LoVo (cell line): ENCODE measurements around the gene KRTAP5-3.

Experiments used
- DNase-seq: peaks from one replicate; pipeline ENCODE4 v3.0.0-alpha.2; 2016; ENCODE audit warnings: low spot score

The KRTAP5-3 gene

GRCh38 chr11:1564535-1565172 lies 43.6 kb downstream of the KRTAP5-3 start:
- no peak for DNase-seq

- DNase-seq = no peak
Measured at GRCh38 chr11:1563697-1564534, 44.3 kb downstream of the KRTAP5-3 start.

- no peak for DNase-seq
Measured at GRCh38 chr11:1563149-1563638, 45.1 kb downstream of the KRTAP5-3 start.

GRCh38 chr11:1562469-1563148 lies 45.7 kb downstream of the KRTAP5-3 start:
- DNase-seq = no peak

GRCh38 chr11:1561955-1562354 lies 46.3 kb downstream of the KRTAP5-3 start:
- DNase-seq = no peak

- DNase-seq = no peak
Measured at GRCh38 chr11:1561266-1561665, 47.0 kb downstream of the KRTAP5-3 start.

GRCh38 chr11:1560649-1561251 lies 47.5 kb downstream of the KRTAP5-3 start:
- no peak for DNase-seq

GRCh38 chr11:1560002-1560648 lies 48.1 kb downstream of the KRTAP5-3 start:
- DNase-seq = no peak

- DNase-seq = peak; percentile 60
Measured at GRCh38 chr11:1559111-1559951, 48.9 kb downstream of the KRTAP5-3 start.

- DNase-seq = no peak
Measured at GRCh38 chr11:1558775-1559110, 49.5 kb downstream of the KRTAP5-3 start.

- peak; percentile 53 for DNase-seq
Measured at GRCh38 chr11:1557904-1558774, 50.1 kb downstream of the KRTAP5-3 start.
